PC-9 (cell line): Measurements from ENCODE around the gene SHC3. TPM values are rescaled to one million over a fixed set of nuclear protein-coding genes. Genes with fewer than 3 reads are reported as not detected.

ENCODE experiments used
- BruUV-seq: library from RNA; stranded (reverse); fragments of 400-500 nt; replicated peaks from 2 replicates; lab custom pipeline; 2021; lab: Mats Ljungman, UMichigan
- CTCF ChIA-PET: fragments of 300-600 bp; sonication (Branson Sonifier 250); formaldehyde crosslinking; loops from one replicate; lab custom pipeline; 2022; ENCODE audit warnings: antibody characterized with exemption; lab: Charles Lee
- POLR2A ChIA-PET: fragments of 300-600 bp; sonication (Branson Sonifier 250); formaldehyde crosslinking; loops from one replicate; lab custom pipeline; 2022; ENCODE audit warnings: antibody characterized with exemption; ENCODE audit not compliant: unreplicated experiment; lab: Charles Lee
- DNase-seq, 2 experiments: peaks; one replicate each; pipeline versions ENCODE4 v3.0.0 to v3.0.0-alpha.2; 2015 to 2022; ENCODE audit warnings: mixed read lengths in 1 of 2
- H2AFZ ChIP-seq: fragments of 200-600 bp; sonication (generic); 2 replicates; pipeline ENCODE4 v1.8.1; 2017; ENCODE audit warnings: antibody characterized with exemption
- H3F3A ChIP-seq: fragments of 200-600 bp; sonication (generic); 2 replicates; pipeline ENCODE4 v1.8.1; 2017; ENCODE audit warnings: antibody characterized with exemption, mild to moderate bottlenecking, low read depth; ENCODE audit not compliant: insufficient read depth
- H3K27ac ChIP-seq: fragments of 200-600 bp; sonication (generic); 2 replicates; pipeline ENCODE4 v1.6.1; 2016; ENCODE audit warnings: mixed run types
- H3K27me3 ChIP-seq: fragments of 200-600 bp; sonication (generic); 2 replicates; pipeline ENCODE4 v1.6.1; 2016; ENCODE audit warnings: low read depth, mixed run types; ENCODE audit not compliant: insufficient read depth
- H3K36me3 ChIP-seq: fragments of 200-600 bp; sonication (generic); 2 replicates; pipeline ENCODE4 v1.6.1; 2016; ENCODE audit warnings: low read depth, mixed run types
- H3K4me1 ChIP-seq: fragments of 200-600 bp; sonication (generic); replicated peaks from 2 replicates; pipeline ENCODE4 v1.6.1; 2016; ENCODE audit warnings: mixed run types; ENCODE audit not compliant: insufficient read depth
- H3K4me2 ChIP-seq: fragments of 200-600 bp; sonication (generic); 2 replicates; pipeline ENCODE4 v1.6.1; 2017; ENCODE audit warnings: mixed run types
- H3K4me3 ChIP-seq: fragments of 200-600 bp; sonication (generic); 2 replicates; pipeline ENCODE4 v1.6.1; 2016; ENCODE audit warnings: mixed run types
- H3K79me2 ChIP-seq: fragments of 200-600 bp; sonication (generic); 2 replicates; pipeline ENCODE4 v1.6.1; 2017; ENCODE audit warnings: low read depth, mixed run types
- H3K9me2 ChIP-seq: fragments of 200-600 bp; sonication (generic); 2 replicates; pipeline ENCODE4 v1.8.1; 2017; ENCODE audit warnings: mild to moderate bottlenecking; ENCODE audit not compliant: insufficient read depth
- H3K9me3 ChIP-seq: fragments of 200-600 bp; sonication (generic); 2 replicates; pipeline ENCODE4 v1.8.1; 2016; ENCODE audit warnings: low read depth; ENCODE audit not compliant: insufficient read depth
- H4K20me1 ChIP-seq: fragments of 200-600 bp; sonication (generic); 2 replicates; pipeline ENCODE4 v1.8.1; 2017; ENCODE audit not compliant: insufficient read depth
- EZH2 ChIP-seq: fragments of 200-600 bp; sonication (generic); IDR thresholded peaks from 2 replicates; pipeline ENCODE4 v1.8.0; 2017; ENCODE audit warnings: antibody characterized with exemption, low read depth
- intact Hi-C: fragments of 100-400 bp; cut with micrococcal nuclease; formaldehyde crosslinking; loops from one replicate; pipeline ENCODE4 v1.10.0; 2022; ENCODE audit not compliant: unreplicated experiment
- total RNA-seq: library from RNA; stranded (reverse); gene quantifications from 2 replicates; pipeline ENCODE4 v1.2.3, GENCODE V29; 2021
- TF ChIP-seq, protein P1 (sequence below): fragments of 200-600 bp; sonication (generic); conservative IDR thresholded peaks from 2 replicates; pipeline ENCODE4 v1.6.1; 2017; ENCODE audit warnings: mixed run types, antibody characterized with exemption, mild to moderate bottlenecking, moderate library complexity

The SHC3 gene
- total RNA-seq, 1 experiment from 2014 or later, result 15.9 TPM

DNA sequence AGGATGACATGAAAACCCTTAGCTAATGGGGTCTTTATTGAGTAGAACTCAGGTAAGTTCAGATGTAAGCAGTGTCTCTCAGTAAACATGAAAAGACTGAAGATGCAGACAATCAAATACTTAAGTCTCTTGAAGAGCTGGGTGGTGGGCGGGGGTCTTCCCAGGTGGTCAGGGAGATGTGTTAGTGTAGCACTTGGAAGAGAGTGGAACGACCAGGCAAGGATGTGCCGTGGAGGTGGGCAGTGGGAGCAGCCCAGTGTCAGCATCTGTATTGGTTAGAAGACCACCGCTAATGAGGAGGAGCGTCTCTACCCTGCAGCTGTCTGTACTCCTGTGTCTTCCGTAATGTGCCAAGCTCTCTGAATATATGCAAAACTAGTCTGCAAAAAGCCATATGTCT lies 183.0 kb downstream of the SHC3 start:
- H3K36me3 ChIP-seq, result no peaks in the 10 kb centered on the region
- no TSS peak for BruUV-seq
- no peaks in the 10 kb centered on the region for H3K9me3 ChIP-seq
- CTCF ChIA-PET, result interaction anchor here (0.6 kb wide), 1 partner anchor 213 kb away, joined by 3 read pairs; no protein-coding TSS in a partner anchor
- no peaks in the 10 kb centered on the region for H3K27me3 ChIP-seq
- H3F3A ChIP-seq, result no peaks in the 10 kb centered on the region
- H2AFZ ChIP-seq, result no peak overlapping the region
- H3K4me3 ChIP-seq, result no peak overlapping the region
- DNase-seq, result no peak
- H3K79me2 ChIP-seq, result peaks cover 16% of the 10 kb centered on the region
- H3K4me2 ChIP-seq, result no peak overlapping the region
- H4K20me1 ChIP-seq, result no peaks in the 10 kb centered on the region
- peaks cover 15% of the 10 kb centered on the region for H3K4me1 ChIP-seq
- H3K9me2 ChIP-seq, result no peaks in the 10 kb centered on the region
- TF ChIP-seq EZH2, result no peak
- H3K27ac ChIP-seq, result no peak overlapping the region
- intact Hi-C loops, result loop anchor here (5.0 kb wide), 1 partner anchor 273 kb away; no protein-coding TSS in a partner anchor
- POLR2A ChIA-PET, result no interaction called here

DNA sequence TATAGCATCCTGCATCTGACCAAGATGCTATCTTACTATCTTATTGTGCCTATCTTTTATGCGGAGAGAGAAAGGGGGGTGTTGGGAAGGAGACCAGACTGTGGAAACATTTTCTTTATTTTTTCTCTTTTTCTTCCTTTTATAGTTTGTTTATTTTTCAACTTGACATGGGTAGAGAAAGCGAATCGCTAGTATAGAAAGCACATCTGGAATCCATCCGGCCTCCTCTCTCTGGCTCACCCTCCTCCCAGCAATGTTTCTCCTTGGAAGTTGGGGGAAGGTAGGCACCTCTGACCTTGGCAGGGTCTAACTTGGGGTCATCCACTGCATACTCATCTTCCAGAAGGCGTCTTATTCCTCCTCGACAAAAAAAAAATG lies 183.4 kb downstream of the SHC3 start:
- ChIA-PET CTCF (no interaction called here), POLR2A (no interaction called here)
- Histone ChIP-seq H3K9me3 (no peaks in the 10 kb centered on the region), H4K20me1 (no peaks in the 10 kb centered on the region), H3K27ac (no peak overlapping the region), H3K9me2 (no peaks in the 10 kb centered on the region), H3K27me3 (no peaks in the 10 kb centered on the region), H2AFZ (no peak overlapping the region), H3K79me2 (peaks cover 16% of the 10 kb centered on the region), H3K36me3 (no peaks in the 10 kb centered on the region), H3K4me2 (no peak overlapping the region), H3K4me3 (no peak overlapping the region), H3F3A (no peaks in the 10 kb centered on the region), H3K4me1 (peaks cover 14% of the 10 kb centered on the region)
- DNase-seq, result no peak
- no TSS peak for BruUV-seq
- TF ChIP-seq, protein P1, sequence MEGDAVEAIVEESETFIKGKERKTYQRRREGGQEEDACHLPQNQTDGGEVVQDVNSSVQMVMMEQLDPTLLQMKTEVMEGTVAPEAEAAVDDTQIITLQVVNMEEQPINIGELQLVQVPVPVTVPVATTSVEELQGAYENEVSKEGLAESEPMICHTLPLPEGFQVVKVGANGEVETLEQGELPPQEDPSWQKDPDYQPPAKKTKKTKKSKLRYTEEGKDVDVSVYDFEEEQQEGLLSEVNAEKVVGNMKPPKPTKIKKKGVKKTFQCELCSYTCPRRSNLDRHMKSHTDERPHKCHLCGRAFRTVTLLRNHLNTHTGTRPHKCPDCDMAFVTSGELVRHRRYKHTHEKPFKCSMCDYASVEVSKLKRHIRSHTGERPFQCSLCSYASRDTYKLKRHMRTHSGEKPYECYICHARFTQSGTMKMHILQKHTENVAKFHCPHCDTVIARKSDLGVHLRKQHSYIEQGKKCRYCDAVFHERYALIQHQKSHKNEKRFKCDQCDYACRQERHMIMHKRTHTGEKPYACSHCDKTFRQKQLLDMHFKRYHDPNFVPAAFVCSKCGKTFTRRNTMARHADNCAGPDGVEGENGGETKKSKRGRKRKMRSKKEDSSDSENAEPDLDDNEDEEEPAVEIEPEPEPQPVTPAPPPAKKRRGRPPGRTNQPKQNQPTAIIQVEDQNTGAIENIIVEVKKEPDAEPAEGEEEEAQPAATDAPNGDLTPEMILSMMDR, result no peak
- no peak for TF ChIP-seq EZH2
- intact Hi-C loops, result loop anchor here (5.0 kb wide), 1 partner anchor 273 kb away; no protein-coding TSS in a partner anchor

DNA sequence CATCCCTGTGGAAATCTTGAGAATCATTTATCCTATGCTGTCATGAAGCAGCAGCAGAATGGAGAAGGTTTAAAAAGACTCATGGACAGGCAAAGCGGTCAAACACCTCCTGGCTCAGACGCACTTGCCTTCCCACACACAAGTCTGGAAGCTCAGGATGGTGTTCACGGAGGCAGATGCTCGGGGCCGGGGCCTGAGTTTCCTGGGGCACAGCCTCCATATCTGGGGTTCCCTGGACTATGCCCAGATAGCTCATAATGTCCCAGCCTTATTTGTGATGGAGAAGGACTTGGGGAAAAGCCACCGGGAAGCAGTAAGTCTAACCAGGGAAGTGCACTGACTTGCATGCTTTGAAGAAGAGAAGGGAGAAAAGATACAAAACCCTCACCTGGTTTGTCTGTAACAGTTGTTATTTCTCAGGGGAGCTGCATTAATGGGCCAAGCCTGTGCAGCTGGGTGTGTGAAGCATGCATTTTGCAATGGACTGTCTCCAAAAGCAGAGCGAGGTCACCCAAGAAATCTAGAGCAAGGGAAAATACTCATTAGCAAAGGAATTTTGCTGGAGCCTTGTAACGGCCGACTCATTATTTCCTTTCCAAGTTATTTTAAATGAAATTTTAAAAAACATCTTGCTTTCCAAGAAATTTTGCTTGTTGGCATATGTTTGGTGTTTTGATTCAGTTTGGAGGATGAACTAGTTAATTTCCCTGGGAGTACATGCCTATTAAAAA lies 184.0 kb downstream of the SHC3 start:
- H3F3A ChIP-seq, result no peaks in the 10 kb centered on the region
- CTCF ChIA-PET, result interaction anchor here (0.6 kb wide), 1 partner anchor 334 kb away, joined by 22 read pairs; no protein-coding TSS in a partner anchor
- H3K36me3 ChIP-seq, result no peaks in the 10 kb centered on the region
- no peak overlapping the region for H3K4me2 ChIP-seq
- intact Hi-C loops, result loop anchor here (5.0 kb wide), 3 partner anchors 52 to 342 kb away; no protein-coding TSS in a partner anchor
- H3K27me3 ChIP-seq, result no peaks in the 10 kb centered on the region
- H3K4me3 ChIP-seq, result no peak overlapping the region
- TF ChIP-seq, protein P1, result no peak
- TF ChIP-seq EZH2, result no peak
- peaks cover 17% of the 10 kb centered on the region for H3K4me1 ChIP-seq
- no peak overlapping the region for H3K27ac ChIP-seq
- H4K20me1 ChIP-seq, result no peaks in the 10 kb centered on the region
- H3K9me2 ChIP-seq, result no peaks in the 10 kb centered on the region
- no peak overlapping the region for H2AFZ ChIP-seq
- peaks cover 16% of the 10 kb centered on the region for H3K79me2 ChIP-seq
- no TSS peak for BruUV-seq
- no peaks in the 10 kb centered on the region for H3K9me3 ChIP-seq
- no peak for DNase-seq
- POLR2A ChIA-PET, result no interaction called here
